ENCODE results near the gene GNB1. TPM values are rescaled to one million over a fixed set of nuclear protein-coding genes. Genes with fewer than 3 reads are reported as not detected.

GNB1 gene
- total and polyA plus RNA-seq, 10 of the 15 experiments (the other 5 are each of a cell fraction or from before 2014, with no cell fraction given) = 23.0 to 392 (median 93.9) TPM

DNA sequence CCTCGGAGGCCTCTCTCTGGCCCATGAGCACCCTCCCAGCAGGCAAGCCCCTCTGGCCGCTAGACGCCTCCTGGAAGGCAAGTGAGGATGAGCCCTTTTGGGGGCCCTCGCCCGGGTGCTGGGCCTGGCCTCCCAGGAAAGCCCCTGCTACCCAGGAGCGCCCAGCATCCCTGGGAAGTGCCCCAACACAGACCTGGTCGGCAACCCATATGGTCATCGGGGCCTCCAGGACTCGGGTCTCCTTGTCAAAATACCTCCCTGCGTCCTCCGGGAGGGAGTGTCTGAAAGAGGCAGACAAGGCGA, 49.2 kb upstream of the GNB1 start:
- FAIRE-seq (no peak), ATAC-seq (no peak), DNase-seq (ENCODE audit: low read depth, low spot score) (no peak)
- Histone ChIP-seq H3K4me1 (ENCODE audit: control insufficient read depth, insufficient read depth, low read length) (no peaks in the 10 kb centered on the region), H3K27me3 (replicated peaks in 1 of 2; ENCODE audit: control insufficient read depth in 2 of 2, insufficient read depth in 2 of 2, low read length in 1 of 2) (no peaks in the 10 kb centered on the region), H3K79me2 (ENCODE audit: control insufficient read depth, insufficient read depth, low read length) (no peaks in the 10 kb centered on the region), H3K9me3 (replicated peaks; ENCODE audit: control insufficient read depth, insufficient read depth, low read length) (no peaks in the 10 kb centered on the region), H3K4me3 (no peak overlapping the region), H3K27ac (ENCODE audit: control insufficient read depth, insufficient read depth) (no peak overlapping the region), H3K36me3 (ENCODE audit: control insufficient read depth in 2 of 2, insufficient read depth in 2 of 2, low read length in 1 of 2) (no peaks in the 10 kb centered on the region), H2AFZ (ENCODE audit: control insufficient read depth, low read depth, low read length) (no peak overlapping the region), H3K4me2 (ENCODE audit: control insufficient read depth, insufficient read depth) (no peak overlapping the region), H4K20me1 (ENCODE audit: control insufficient read depth, insufficient read depth) (no peaks in the 10 kb centered on the region), H3K9ac (ENCODE audit: control insufficient read depth, insufficient read depth, low read length) (no peak overlapping the region)
- ChIA-PET CTCF (no interaction called here), RAD21 (ENCODE audit: unreplicated experiment) (no interaction called here), SMC1A (ENCODE audit: uncharacterized antibody, unreplicated experiment) (no interaction called here), POLR2A (no interaction called here)
- in situ Hi-C loops (cut with MboI) = no loop called here
- 51% methylated on average over 12 of the region's 12 CpGs for WGBS (ENCODE audit: insufficient coverage, insufficient replicate concordance, low lambda C conversion rate, missing lambda C conversion rate)
- no TSS peak for BruUV-seq (replicated peaks)
- intact Hi-C loops (cut with micrococcal nuclease; ENCODE audit: unreplicated experiment) = loop anchor here (5.0 kb wide), 1 partner anchor 107 kb away; no protein-coding TSS in a partner anchor
- TF ChIP-seq, protein P1, sequence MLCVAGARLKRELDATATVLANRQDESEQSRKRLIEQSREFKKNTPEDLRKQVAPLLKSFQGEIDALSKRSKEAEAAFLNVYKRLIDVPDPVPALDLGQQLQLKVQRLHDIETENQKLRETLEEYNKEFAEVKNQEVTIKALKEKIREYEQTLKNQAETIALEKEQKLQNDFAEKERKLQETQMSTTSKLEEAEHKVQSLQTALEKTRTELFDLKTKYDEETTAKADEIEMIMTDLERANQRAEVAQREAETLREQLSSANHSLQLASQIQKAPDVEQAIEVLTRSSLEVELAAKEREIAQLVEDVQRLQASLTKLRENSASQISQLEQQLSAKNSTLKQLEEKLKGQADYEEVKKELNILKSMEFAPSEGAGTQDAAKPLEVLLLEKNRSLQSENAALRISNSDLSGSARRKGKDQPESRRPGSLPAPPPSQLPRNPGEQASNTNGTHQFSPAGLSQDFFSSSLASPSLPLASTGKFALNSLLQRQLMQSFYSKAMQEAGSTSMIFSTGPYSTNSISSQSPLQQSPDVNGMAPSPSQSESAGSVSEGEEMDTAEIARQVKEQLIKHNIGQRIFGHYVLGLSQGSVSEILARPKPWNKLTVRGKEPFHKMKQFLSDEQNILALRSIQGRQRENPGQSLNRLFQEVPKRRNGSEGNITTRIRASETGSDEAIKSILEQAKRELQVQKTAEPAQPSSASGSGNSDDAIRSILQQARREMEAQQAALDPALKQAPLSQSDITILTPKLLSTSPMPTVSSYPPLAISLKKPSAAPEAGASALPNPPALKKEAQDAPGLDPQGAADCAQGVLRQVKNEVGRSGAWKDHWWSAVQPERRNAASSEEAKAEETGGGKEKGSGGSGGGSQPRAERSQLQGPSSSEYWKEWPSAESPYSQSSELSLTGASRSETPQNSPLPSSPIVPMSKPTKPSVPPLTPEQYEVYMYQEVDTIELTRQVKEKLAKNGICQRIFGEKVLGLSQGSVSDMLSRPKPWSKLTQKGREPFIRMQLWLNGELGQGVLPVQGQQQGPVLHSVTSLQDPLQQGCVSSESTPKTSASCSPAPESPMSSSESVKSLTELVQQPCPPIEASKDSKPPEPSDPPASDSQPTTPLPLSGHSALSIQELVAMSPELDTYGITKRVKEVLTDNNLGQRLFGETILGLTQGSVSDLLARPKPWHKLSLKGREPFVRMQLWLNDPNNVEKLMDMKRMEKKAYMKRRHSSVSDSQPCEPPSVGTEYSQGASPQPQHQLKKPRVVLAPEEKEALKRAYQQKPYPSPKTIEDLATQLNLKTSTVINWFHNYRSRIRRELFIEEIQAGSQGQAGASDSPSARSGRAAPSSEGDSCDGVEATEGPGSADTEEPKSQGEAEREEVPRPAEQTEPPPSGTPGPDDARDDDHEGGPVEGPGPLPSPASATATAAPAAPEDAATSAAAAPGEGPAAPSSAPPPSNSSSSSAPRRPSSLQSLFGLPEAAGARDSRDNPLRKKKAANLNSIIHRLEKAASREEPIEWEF (IDR thresholded peaks at IDR 0.05; ENCODE audit: insufficient replicate concordance, low read depth, low read length) = no peak
- TF ChIP-seq, protein P2, sequence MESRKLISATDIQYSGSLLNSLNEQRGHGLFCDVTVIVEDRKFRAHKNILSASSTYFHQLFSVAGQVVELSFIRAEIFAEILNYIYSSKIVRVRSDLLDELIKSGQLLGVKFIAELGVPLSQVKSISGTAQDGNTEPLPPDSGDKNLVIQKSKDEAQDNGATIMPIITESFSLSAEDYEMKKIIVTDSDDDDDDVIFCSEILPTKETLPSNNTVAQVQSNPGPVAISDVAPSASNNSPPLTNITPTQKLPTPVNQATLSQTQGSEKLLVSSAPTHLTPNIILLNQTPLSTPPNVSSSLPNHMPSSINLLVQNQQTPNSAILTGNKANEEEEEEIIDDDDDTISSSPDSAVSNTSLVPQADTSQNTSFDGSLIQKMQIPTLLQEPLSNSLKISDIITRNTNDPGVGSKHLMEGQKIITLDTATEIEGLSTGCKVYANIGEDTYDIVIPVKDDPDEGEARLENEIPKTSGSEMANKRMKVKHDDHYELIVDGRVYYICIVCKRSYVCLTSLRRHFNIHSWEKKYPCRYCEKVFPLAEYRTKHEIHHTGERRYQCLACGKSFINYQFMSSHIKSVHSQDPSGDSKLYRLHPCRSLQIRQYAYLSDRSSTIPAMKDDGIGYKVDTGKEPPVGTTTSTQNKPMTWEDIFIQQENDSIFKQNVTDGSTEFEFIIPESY (IDR thresholded peaks at IDR 0.05) = no peak
- TF ChIP-seq BRCA1 (IDR thresholded peaks at IDR 0.05; ENCODE audit: low read depth, low read length) = no peak
- TF ChIP-seq RAD21 (IDR thresholded peaks at IDR 0.05; ENCODE audit: insufficient read depth, low read depth, low read length) = no peak
- no peak for TF ChIP-seq SUPT20H (IDR thresholded peaks at IDR 0.05; ENCODE audit: borderline replicate concordance, control insufficient read depth, low read depth, low read length)

Measured in GM12878 (cell line).